ENCODE measurements around the gene MRPL28.

GRCh38 chr16:349211-349610, 21.1 kb downstream of the MRPL28 start:
- TF ChIP-seq POLR2A (IDR thresholded peaks at IDR 0.05) (no peak), CTCF (IDR thresholded peaks at IDR 0.05 in 8 of 11, conservative IDR thresholded peaks at IDR 0.05 in 3 of 11) (no peak)

Data from spleen (tissue), 7 donors.